IMR-90 (cell line): ENCODE data around the gene HMHB1.

Source experiments
- RAD21 ChIP-seq: IDR thresholded peaks from 2 replicates; pipeline ENCODE4 v1.6.1; 2012; ENCODE audit warnings: low read length, improper control_type of control experiment
- TF ChIP-seq, protein P1 (sequence below): conservative IDR thresholded peaks from 2 replicates; pipeline ENCODE4 v1.5.1; 2012; ENCODE audit warnings: mild to moderate bottlenecking, low read depth, low read length, improper control_type of control experiment

DNA sequence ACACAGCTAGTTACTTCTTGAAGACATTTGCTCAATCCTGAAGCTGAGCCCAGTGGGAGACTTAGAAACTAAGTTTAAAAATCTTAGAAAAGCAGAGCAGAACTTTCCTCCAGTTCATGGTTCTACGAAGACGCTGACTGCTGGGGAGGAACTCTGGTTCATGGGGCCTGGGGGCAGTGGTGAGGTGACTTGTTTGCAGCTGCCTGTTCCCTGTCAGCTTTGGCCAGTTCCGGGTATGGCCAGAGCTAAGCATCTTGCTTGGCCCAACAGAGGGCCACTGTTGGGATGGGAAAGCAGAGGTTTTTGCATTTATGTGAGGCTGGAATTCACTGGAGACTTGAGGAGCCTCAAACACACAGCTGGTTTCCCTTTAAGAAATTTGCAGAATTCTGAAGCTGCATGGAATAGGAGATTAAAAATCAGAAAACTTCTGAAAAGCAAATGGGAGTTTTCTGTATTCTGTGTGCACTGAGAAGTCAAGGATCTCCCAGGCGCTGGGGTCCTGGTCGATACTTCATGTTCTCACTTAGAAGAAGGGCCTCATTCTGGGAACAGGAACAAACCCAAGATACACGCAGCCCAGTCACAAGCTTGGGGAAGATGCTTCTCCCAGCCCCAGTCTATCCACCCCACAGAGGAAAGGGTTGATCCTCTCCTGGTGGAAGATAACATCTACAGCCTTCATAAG is 10.6 kb upstream of the HMHB1 start:
- TF ChIP-seq, protein P1, sequence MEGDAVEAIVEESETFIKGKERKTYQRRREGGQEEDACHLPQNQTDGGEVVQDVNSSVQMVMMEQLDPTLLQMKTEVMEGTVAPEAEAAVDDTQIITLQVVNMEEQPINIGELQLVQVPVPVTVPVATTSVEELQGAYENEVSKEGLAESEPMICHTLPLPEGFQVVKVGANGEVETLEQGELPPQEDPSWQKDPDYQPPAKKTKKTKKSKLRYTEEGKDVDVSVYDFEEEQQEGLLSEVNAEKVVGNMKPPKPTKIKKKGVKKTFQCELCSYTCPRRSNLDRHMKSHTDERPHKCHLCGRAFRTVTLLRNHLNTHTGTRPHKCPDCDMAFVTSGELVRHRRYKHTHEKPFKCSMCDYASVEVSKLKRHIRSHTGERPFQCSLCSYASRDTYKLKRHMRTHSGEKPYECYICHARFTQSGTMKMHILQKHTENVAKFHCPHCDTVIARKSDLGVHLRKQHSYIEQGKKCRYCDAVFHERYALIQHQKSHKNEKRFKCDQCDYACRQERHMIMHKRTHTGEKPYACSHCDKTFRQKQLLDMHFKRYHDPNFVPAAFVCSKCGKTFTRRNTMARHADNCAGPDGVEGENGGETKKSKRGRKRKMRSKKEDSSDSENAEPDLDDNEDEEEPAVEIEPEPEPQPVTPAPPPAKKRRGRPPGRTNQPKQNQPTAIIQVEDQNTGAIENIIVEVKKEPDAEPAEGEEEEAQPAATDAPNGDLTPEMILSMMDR = no peak
- TF ChIP-seq RAD21 = no peak
